Measurements from ENCODE around the gene ANKRD53.

ANKRD53 gene

DNA sequence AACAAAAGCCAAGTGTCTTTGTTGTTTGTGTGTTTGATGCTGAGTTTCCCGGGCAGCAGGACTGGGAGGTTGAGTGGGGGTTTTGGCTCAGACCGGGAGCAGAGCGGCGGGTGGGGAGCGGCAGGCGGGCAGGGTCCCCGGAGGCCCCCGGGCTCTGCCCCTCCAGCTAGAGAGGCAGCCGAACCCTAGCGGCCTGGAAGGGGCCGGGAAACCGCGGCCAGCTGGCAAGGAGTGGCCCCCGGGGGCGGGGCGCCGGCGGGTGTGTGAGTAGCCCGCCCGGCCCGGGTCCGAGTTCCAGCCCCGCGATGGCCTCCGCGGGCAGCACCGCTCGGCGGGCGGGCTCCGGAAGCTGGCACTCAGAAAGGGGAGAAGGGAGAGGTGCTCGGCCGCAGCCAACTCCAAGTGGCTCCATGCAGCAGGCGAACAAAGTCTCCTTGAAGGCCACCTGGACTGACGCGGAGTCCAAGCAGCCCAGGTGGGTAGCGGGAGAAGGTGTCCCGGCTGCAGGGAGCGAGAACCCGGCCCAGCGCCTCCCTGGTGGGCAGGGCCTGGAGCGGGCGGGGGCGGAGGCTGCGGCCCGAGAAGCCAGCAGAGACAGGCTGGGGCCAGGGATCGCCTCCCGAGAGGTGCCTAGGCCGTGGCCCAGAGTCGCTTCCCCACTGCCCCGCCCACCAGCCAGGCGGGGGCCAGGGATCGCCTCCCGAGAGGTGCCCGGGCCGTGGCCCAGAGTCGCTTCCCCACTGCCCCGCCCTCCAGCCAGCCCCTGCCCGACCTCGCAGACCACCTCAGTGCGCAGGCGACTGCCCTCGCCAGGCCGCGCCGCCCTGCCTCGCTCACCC, at the start of gene ANKRD53:
ANKRD53 (plus strand) TSS at position 290 of the 839 bp plus-strand sequence; CDS start at position 306, 16 bp downstream.
- peak; percentile 19 for DNase-seq

DNA sequence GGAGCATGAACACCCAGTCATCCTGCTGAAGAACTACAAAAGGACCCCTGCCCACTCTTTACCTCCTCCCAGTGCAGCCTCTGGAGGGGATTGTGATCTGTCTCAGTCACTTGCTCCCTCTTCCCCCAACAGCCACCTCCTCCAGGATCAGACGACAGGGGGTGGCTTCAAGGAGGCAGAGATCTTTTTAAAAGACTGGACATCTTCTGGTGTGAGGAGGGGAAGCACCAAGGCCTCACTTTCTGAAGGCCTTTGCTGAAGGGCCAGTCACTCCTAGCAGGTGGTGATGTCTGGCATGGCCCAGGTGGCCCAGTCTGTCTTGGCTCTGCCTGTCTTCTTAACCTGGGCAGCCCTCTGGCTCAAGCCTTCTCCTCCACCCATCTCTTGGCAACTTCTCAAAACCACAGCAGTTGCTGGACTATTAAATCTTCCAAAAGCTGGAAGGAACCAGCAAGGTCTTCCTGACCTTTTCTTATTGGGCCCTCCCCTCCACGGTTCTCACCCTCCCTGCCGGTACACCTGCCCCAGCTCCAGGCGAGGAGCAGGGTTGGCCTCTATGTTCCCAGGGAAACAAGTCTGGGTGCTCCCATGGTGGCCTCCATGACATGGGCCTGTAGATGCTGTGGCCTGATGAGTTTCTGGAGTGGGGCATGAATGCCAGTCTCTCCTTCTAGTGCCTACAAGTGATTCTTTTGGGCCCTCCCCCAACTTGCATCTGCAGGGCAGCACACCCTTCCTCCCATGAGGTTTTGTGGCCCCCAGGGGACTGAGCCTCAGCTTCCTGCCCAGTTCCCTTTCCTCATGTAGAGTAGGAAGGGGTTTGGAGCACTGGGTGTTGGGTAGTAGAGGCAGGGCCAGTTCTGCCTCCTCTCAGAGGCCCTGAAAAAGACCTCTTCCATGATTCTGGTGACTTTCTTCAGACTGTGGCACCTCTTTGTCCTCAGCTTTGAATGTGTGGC, 47.8 kb upstream of the ANKRD53 start:
- DNase-seq, result no peak

DNA sequence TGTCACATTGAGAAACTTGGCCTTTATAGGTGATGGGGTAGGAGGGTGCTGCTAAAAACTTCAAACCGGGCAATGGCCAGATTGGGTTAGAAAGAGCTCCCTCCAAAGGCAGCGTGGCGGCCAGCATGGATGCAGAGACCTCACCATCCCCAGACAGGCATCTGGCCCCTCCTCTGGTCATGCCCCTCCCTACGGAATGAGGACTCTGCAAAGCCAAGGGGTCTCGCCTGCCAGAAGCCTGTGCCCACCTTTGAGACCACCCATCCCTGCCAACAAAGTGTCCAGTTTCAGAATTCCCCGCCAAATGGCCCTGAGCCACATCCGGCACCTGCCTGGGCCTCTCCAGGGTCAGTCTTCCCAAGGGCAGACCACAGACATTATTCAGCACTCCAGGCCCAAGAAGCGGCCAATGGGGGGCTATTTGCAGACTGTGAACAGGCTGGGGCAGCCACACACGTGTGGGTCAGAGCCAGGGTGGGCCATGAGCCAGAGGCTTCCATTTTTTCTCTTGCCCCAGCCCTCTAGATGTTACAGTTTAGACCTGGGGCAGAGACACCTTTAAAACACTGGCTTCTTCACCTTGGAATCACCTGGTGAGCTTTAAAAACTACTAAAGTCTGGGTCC, 46.9 kb upstream of the ANKRD53 start:
- DNase-seq, result no peak

GRCh38 chr2:70932631-70933230, 45.7 kb upstream of the ANKRD53 start:
- no peak for DNase-seq

- no peak for DNase-seq
Observed at GRCh38 chr2:70934981-70935380, 43.4 kb upstream of the ANKRD53 start.

- DNase-seq, result no peak
Observed at GRCh38 chr2:70935468-70936164, 42.8 kb upstream of the ANKRD53 start, which contains the start of gene ATP6V1B1. Gene ATP6V1B1 (plus strand): TSS chr2:70935900. CDS start chr2:70935955, 55 bp downstream.

DNA sequence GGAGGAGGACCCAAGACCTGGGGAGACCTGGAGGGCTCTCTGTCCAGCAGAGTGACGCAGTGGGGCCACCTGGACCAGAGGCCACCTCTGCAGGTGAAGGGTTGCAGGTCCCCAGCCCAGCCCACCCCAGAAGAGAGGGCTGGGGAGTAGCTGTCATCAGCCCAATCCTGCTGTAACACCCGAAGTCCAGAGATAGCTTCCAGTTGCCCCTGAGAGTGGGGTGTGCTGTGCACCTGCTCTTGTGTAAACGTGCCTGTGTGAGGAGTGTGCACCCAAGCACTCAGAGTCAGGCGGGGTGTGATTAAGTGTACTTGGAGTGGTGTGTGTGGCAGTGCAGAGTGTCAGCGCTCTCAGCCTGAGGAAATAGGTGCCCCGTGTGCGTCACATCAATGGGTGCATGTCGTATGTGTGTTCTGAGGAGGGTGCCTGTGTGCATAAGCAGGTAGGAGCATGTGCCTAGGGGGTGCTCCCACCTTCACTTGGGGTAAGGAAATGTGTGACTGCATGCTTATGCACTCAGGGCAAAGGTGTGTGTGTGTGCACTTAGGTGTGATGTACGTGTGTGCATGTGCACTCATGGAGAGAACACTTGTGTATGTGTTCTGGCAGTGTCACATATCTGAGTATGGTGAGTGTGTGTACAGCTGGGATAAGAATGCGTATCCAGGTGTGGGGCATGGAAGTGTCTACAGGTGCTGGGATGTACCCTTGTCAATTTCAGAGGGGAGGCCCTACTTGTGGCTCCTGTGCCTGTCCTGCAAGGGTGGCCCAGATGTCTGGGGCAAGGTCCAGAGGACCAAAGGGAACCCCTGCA, 42.1 kb upstream of the ANKRD53 start:
- no peak for DNase-seq

DNA sequence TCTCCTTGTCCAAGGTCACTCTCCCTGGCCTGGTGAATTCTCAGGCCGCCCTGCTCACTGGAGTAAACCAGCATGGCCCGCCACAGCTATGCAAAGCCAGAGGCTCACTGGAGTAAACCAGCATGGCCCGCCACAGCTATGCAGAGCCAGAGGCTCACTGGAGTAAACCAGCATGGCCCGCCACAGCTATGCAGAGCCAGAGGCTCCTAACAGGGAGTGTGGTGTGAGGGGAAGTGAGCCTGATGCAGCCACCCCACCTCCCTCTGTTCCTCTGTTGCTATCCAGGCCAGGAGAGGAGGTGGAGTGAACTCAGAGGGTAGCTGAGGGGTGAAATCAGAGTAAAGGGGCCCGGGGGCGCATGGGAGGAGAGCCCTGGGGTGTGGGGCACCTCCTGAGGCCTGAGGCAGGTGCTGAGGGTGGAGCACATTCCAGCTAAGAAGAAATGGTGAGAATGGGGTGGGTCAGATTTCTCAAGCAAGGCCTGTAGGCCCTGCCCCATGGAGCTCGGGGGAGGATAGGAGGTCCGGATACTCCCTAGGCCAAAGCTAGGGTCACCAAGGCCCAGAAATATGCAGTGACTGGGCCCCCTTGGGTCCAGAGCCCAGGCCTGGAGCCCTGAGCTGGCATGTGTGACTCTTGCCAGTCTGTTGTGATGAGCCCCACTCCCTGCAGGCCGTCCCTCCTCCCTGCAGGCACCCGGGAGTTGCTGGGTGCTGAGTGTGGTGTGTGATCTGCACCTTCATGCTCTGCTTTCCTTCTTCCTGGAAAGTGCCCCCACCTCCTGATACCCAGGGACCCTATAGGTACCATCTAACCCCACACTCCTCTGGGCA, 41.2 kb upstream of the ANKRD53 start:
- no peak for DNase-seq

DNA sequence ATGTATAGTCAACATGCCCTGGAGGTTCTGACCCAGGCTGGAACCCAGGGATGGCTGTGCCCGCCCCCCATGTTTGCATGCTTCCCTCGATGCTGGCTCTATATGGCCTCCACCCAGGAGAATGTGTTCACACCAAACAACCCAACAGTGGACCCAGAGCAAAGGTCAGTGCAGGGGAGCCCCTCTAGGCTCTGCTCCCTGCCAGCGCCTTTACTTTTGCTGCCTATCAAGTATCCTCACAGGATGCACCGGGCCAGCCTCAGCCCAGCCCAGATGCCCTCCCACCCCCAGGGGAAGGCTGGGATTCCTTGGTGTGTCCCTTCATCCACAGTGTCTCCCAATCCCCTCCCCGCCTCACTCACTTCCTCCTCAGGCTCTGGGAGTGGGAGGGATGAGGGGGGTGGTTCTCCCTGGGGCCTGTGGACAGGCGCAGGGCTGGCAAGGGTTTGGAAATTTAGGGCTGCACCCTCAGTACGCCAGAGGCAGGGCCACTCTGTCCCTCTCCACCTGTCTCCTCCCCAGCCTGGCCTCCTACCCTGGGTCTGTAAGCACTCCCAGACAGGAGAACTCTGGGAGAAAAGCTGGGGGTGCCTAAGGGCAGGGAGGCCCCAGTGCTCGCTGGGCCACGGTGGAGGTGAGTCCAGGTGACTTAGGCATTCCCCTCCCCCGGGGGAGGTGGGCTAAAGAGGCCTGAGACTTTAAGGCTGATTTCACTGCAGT, 40.4 kb upstream of the ANKRD53 start:
- no peak for DNase-seq

DNA sequence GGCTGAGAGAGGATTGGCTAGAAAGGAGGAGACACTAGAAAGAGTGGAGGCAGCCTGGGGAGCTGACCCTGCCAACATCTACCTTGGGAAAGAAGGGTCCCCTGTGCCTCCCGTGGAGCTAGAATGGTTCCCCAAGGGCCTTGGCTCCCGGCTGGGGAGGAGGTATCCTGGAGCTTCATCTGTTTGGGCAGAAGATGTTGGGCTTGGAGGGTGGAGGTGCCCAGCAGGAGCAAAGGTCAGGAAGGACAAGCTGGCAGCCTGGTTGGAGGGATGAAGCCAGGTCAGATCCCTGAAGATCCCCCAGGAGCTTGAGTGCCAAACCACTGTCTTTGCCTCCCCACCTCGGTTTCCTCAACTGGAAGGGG, 39.9 kb upstream of the ANKRD53 start:
- no peak for DNase-seq

GRCh38 chr2:70939001-70939838, 39.2 kb upstream of the ANKRD53 start:
- no peak for DNase-seq

- no peak for DNase-seq
Observed at GRCh38 chr2:70939839-70940580, 38.4 kb upstream of the ANKRD53 start.

- DNase-seq, result no peak
Observed at GRCh38 chr2:70941186-70941585, 37.2 kb upstream of the ANKRD53 start.

- DNase-seq, result no peak
Observed at GRCh38 chr2:70941701-70942100, 36.7 kb upstream of the ANKRD53 start.

- DNase-seq, result no peak
Observed at GRCh38 chr2:70942396-70943204, 35.8 kb upstream of the ANKRD53 start.

GRCh38 chr2:70943205-70943871, 35.1 kb upstream of the ANKRD53 start:
- no peak for DNase-seq
